ENCODE data around the gene MEX3C. TPM values are rescaled to one million over a fixed set of nuclear protein-coding genes. Genes with fewer than 3 reads are reported as not detected.

The MEX3C gene
- total and polyA plus RNA-seq, 9 donors, result 18.1 to 47.4 (median 33.0) TPM

DNA sequence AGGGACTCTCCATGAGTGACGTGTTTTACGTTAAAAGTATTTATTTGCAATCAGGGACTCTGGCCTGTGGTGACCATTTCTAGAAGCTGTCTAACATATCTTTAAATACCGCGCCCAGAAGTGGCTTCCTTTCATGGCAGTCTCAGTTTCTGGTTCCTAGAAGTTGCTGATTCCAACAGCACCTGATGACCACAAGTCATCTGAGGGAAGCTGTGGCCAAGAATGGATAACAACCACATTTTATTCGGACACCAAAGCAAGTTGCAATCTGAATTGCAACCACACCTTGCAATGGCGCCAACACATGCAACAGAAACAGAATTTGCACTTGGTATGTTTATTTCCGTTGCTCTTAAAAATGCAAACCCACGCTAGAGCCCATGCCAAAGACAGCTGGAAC is 33.1 kb downstream of the MEX3C start:
- Histone ChIP-seq H3K4me1 (ENCODE audit: insufficient read depth) (no peaks in the 10 kb centered on the region), H3K27ac (no peak overlapping the region), H3K27me3 (no peaks in the 10 kb centered on the region), H3K9me3 (no peaks in the 10 kb centered on the region), H3K36me3 (no peaks in the 10 kb centered on the region), H3K4me3 (no peak overlapping the region)
- no peak for DNase-seq
- WGBS, 3 donors, result 83 to 96% (median 83%) methylated on average over 8 of the region's 8 CpGs
- TF ChIP-seq POLR2A (IDR thresholded peaks at IDR 0.05) (no peak), EP300 (IDR thresholded peaks at IDR 0.05) (no peak)
- TF ChIP-seq, protein P1, sequence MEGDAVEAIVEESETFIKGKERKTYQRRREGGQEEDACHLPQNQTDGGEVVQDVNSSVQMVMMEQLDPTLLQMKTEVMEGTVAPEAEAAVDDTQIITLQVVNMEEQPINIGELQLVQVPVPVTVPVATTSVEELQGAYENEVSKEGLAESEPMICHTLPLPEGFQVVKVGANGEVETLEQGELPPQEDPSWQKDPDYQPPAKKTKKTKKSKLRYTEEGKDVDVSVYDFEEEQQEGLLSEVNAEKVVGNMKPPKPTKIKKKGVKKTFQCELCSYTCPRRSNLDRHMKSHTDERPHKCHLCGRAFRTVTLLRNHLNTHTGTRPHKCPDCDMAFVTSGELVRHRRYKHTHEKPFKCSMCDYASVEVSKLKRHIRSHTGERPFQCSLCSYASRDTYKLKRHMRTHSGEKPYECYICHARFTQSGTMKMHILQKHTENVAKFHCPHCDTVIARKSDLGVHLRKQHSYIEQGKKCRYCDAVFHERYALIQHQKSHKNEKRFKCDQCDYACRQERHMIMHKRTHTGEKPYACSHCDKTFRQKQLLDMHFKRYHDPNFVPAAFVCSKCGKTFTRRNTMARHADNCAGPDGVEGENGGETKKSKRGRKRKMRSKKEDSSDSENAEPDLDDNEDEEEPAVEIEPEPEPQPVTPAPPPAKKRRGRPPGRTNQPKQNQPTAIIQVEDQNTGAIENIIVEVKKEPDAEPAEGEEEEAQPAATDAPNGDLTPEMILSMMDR (IDR thresholded peaks at IDR 0.05), result no peak
- intact Hi-C loops (cut with DNase I), result no loop called here

DNA sequence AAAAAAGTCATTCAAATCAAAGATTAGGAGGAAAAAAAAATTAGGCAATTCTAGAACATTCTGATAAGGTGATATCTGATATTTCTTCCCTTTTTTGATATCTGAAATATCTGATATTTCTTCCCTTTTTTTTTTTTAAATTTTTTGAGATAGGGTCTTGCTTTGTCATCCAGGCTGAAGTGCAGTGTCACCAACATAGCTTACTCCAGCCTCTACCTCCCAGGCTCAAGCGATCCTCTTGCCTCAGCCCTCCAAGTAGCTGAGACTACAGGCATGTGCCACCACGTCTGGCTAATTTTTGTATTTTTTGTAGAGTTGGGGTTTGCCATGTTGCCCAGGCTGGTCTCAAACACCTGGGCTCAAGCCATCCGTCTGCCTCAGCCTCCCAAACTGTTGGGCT is 33.9 kb downstream of the MEX3C start:
- H3K4me1 ChIP-seq (ENCODE audit: insufficient read depth), result no peaks in the 10 kb centered on the region
- no peak overlapping the region for H3K4me3 ChIP-seq
- no peak overlapping the region for H3K27ac ChIP-seq
- DNase-seq, result no peak
- no peaks in the 10 kb centered on the region for H3K27me3 ChIP-seq
- intact Hi-C loops (cut with DNase I), result no loop called here
- TF ChIP-seq EP300 (IDR thresholded peaks at IDR 0.05) (no peak), POLR2A (IDR thresholded peaks at IDR 0.05) (no peak)
- TF ChIP-seq, protein P1 (IDR thresholded peaks at IDR 0.05), result no peak
- no peaks in the 10 kb centered on the region for H3K36me3 ChIP-seq
- no peaks in the 10 kb centered on the region for H3K9me3 ChIP-seq
- WGBS, 3 donors, result 93 to 95% (median 93%) methylated on average over 3 of the region's 3 CpGs

DNA sequence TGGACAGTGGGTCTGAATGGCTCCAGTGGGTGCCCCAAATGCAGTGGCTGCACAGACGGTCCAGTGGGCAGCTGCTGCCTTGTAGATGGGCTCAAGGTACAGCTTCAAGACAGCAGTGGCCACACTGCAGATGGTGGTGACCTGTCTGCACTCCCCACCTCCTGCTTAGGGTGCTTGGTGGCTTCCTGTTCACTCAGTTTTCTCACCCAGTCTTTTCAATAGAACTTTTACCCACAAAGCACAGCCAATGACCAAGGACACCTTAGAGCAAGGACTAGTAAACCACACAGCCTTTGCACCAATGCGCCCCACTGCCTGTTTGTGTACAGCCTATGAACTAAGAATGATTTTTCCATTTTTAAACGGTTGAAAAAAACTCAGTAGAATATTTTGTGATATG is 34.9 kb downstream of the MEX3C start:
- Histone ChIP-seq H3K4me3 (no peak overlapping the region), H3K27ac (no peak overlapping the region), H3K4me1 (ENCODE audit: insufficient read depth) (no peaks in the 10 kb centered on the region), H3K36me3 (no peaks in the 10 kb centered on the region), H3K9me3 (no peaks in the 10 kb centered on the region), H3K27me3 (no peaks in the 10 kb centered on the region)
- WGBS, 3 donors, result 74 to 83% (median 78%) methylated on average over 3 of the region's 3 CpGs
- DNase-seq, result no peak
- no peak for TF ChIP-seq EP300 (IDR thresholded peaks at IDR 0.05)
- TF ChIP-seq, protein P1 (IDR thresholded peaks at IDR 0.05), result no peak
- TF ChIP-seq POLR2A (IDR thresholded peaks at IDR 0.05), result no peak
- intact Hi-C loops (cut with DNase I), result no loop called here

DNA sequence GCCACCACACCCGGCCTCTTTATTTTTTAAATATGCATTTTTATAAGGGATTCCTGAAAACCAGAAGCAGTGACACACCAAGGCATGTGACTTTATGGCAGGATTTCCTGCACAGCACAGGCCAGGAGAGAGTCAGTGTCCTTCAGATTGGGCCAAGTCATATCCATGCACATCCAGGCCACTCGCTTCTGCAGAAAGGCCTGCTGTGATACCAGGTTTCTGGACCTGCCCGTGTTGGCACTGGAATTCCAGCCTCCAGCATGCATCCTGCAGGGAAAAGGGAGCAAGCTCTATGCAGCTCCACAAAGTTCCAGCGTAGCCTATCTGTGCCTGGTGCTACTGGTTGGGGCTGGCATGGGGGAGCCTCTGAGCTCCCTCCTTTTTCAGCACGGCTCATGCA is 36.8 kb downstream of the MEX3C start:
- intact Hi-C loops (cut with DNase I), result no loop called here

More for the DNA sequence above, 36.8 kb downstream of the MEX3C start:
- Histone ChIP-seq H3K4me3 (no peak overlapping the region), H3K36me3 (no peaks in the 10 kb centered on the region), H3K27me3 (no peaks in the 10 kb centered on the region), H3K9me3 (no peaks in the 10 kb centered on the region), H3K27ac (no peak overlapping the region), H3K4me1 (ENCODE audit: insufficient read depth) (no peaks in the 10 kb centered on the region)
- 81 to 96% (median 92%) methylated on average over 5 of the region's 5 CpGs for WGBS, 3 donors
- no peak for TF ChIP-seq EP300 (IDR thresholded peaks at IDR 0.05)
- TF ChIP-seq, protein P1 (IDR thresholded peaks at IDR 0.05), result no peak
- TF ChIP-seq POLR2A (IDR thresholded peaks at IDR 0.05), result no peak
- no peak for DNase-seq
